GM06990 (cell line): ENCODE results near the gene THSD4.

Experiments
- DNase-seq: peaks from one replicate; pipeline ENCODE4 v3.0.0-alpha.2; 2011; ENCODE audit not compliant: insufficient read length; ENCODE audit errors: extremely low read depth
- H3K27me3 ChIP-seq: replicated peaks from 2 replicates; pipeline ENCODE4 v1.6.0; 2011; ENCODE audit warnings: low read length; ENCODE audit not compliant: control insufficient read depth, insufficient read depth
- H3K36me3 ChIP-seq: 2 replicates; pipeline ENCODE4 v1.5.1; 2011; ENCODE audit warnings: low read length; ENCODE audit not compliant: control insufficient read depth, insufficient read depth
- H3K4me3 ChIP-seq: replicated peaks from 2 replicates; pipeline ENCODE4 v1.5.1; 2011; ENCODE audit warnings: low read depth, mild to moderate bottlenecking, control low read depth, low read length
- TF ChIP-seq, protein P1 (sequence below): IDR thresholded peaks from 2 replicates; pipeline ENCODE4 v1.5.1; 2011; ENCODE audit warnings: low read length, control low read depth, mild to moderate bottlenecking, inconsistent platforms; ENCODE audit not compliant: insufficient read depth, poor library complexity, severe bottlenecking

Gene THSD4

DNA sequence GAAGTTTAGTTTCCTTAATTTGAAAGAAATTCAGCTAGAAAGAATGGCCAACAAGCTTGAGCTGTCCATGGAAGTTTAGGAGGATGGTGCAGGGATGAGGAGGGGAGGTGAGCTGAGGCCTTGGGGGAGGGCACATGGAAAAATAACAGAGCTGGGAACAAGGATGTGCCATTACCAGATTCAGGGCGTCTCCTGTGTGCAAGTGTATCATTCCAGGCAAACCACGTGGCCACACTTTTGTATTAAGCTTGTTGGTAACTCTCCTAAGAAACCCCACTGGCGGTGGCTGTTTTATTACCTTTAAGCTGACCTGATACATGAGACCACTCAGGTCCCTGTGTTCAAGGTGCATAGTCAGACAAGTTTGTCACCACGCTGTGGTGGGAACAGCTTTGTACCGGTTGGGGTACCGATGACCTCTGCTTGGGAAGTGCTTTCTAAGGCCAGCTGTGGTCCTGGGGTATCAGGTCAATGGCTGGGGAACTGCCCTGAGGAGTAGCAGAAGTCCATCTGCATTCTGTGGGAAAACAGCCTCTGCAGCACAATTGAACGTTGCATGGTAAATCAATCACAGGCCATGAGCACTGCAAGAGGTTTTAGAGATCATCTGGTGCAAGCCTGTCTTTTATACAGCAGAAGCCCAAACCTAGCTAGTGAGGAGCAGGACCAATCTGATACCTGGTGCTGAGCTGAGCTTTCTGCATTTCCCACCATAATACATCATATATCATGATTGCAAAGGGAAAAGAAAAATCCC, 235.5 kb downstream of the THSD4 start:
- H3K36me3 ChIP-seq: no peaks in the 10 kb centered on the region
- no peaks in the 10 kb centered on the region; the same call in 1 of the 2 replicates for H3K27me3 ChIP-seq
- no peak overlapping the region for H3K4me3 ChIP-seq
- DNase-seq: no peak
- TF ChIP-seq, protein P1, sequence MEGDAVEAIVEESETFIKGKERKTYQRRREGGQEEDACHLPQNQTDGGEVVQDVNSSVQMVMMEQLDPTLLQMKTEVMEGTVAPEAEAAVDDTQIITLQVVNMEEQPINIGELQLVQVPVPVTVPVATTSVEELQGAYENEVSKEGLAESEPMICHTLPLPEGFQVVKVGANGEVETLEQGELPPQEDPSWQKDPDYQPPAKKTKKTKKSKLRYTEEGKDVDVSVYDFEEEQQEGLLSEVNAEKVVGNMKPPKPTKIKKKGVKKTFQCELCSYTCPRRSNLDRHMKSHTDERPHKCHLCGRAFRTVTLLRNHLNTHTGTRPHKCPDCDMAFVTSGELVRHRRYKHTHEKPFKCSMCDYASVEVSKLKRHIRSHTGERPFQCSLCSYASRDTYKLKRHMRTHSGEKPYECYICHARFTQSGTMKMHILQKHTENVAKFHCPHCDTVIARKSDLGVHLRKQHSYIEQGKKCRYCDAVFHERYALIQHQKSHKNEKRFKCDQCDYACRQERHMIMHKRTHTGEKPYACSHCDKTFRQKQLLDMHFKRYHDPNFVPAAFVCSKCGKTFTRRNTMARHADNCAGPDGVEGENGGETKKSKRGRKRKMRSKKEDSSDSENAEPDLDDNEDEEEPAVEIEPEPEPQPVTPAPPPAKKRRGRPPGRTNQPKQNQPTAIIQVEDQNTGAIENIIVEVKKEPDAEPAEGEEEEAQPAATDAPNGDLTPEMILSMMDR: no peak

DNA sequence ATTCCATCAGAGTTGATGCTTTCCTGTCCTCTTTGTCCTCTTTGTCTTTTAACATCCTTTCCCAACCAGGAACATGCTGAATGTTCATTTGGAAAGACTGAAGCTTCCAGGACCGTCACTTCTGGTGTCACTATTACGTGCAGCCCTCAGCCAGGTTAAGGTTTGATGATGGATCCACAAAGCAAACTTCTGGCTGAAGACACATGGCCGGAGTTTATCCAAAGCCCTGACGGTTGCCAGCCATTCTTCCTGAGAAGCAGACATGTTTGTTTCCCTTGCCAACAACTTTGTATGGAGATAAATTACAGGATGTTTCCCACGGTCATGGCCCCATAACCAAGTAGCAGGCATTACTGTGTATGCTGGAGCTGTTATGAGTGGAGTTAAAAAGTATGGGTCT, 236.9 kb downstream of the THSD4 start:
- TF ChIP-seq, protein P1: no peak
- no peaks in the 10 kb centered on the region for H3K36me3 ChIP-seq
- DNase-seq: no peak
- no peak overlapping the region for H3K4me3 ChIP-seq
- no peaks in the 10 kb centered on the region; the same call in 1 of the 2 replicates for H3K27me3 ChIP-seq

DNA sequence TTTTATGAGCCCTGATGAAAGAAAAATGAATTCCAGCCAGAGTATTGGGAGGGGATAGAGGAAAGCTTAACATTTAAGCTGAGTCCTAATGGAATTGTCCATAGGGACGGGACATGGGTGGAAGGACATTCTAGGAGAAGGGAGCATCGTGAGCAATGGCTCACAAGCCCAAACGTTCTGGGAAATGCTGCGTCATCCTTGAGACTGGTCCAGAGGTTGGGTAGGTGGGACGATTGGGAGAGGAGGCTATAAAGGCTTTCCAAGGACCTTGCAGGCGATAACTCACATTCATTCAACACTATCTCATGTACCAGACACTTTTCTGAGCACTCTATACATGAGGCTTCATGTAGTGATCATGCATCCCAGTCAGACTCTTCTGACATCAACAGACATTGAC, 237.5 kb downstream of the THSD4 start:
- H3K4me3 ChIP-seq: no peak overlapping the region
- TF ChIP-seq, protein P1: no peak
- no peaks in the 10 kb centered on the region for H3K36me3 ChIP-seq
- no peaks in the 10 kb centered on the region; the same call in 1 of the 2 replicates for H3K27me3 ChIP-seq
- DNase-seq: no peak

DNA sequence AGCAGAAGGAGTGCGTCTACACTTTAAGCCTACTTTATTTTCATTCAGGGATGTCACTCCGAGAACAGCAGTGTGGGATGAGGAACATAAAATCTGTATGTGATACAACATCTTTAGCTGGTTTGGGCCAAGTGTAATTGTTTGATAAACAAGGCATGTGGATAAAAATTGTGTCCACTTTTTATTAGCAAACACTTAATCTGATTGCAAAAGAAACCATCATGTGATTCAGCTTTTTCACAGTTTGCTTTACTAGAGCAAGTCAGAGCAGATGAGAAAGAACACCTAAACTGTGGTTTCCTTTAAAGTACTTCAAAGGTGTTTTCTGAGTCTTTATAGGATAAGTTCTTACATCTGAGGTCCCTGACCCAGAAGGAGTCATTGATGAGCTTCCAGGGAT, 237.9 kb downstream of the THSD4 start:
- Histone ChIP-seq H3K36me3 (no peaks in the 10 kb centered on the region), H3K4me3 (no peak overlapping the region), H3K27me3 (no peaks in the 10 kb centered on the region; the same call in 1 of the 2 replicates)
- TF ChIP-seq, protein P1: no peak
- no peak for DNase-seq

DNA sequence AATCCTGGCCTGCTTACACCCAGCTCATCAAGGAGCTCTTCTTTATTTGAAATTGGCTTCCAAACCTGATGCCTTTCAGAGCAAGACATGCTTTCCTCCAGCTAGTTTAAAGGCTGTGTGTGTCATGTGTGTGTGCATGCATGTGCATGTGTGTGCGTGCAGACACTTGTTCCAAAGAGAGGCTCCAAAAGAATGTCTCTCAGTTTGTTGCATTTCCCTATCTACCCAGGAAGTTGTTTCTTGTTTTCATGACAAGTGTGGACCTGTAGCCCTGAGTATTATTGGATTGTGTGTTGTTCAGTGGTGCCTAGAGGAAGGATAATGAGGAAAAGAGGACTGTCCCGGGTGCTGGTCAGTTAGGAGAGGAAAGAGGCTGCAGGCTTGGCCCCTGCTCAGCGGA, 240.0 kb downstream of the THSD4 start:
- no peak for DNase-seq
- no peaks in the 10 kb centered on the region; the same call in 1 of the 2 replicates for H3K27me3 ChIP-seq
- H3K36me3 ChIP-seq: no peaks in the 10 kb centered on the region
- H3K4me3 ChIP-seq: no peak overlapping the region
- TF ChIP-seq, protein P1: no peak
